ENCODE data around the gene PATE1.

Gene PATE1

DNA sequence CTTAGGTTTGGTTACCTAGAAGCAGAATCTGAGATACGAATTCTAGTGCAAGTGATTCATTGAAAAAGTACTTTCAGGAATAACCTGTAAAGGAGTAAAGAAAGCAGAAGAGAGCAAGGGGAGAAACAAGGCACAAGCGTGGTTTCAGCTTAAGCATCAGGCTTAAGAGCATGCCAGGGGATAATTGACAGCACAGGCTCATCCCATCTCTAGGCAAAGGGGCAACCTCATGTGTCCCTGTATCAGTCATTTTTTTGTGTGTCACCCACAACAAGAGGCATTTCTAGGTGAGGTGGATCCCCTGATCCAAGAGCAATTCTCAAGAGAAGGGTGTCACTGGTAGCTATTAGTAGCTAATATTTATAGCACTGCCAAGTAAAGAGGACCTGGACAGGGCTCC, 24.5 kb downstream of the PATE1 start:
- H3K4me3 ChIP-seq (ENCODE audit: low read length): no peak overlapping the region
- no peak for TF ChIP-seq ZNF274 (IDR thresholded peaks at IDR 0.05; ENCODE audit: low read depth, low read length)

DNA sequence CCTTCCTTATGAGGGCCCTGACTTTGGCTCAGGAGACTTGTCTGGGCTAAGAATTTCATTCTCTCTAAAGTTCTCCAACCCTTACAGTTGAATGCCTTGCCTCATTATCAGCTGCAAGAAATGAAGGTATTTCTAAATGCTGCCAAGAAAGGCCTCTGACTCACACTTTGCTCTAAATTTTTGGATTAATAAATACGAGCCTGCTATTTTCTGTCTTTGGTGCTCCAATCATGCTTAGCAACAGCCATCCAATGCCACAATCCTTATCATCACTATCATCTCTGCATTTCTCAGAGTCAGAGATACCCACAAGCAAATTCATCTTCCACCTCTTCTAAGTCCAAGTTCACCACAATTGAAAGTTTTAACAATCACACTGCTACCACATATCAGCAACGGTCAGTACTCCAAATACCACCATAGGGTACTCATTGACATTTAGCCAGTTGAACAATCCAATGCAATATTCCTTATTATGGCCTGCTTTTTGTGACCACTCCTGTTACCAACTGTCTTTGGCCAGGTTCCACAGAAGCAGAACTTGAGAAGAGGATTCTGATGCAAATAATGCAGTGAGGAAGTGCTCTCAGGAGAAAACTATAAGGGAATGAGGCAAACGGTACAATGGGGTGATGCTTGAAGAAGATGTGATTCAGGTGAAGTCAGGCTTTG, 26.9 kb downstream of the PATE1 start:
- no peak for TF ChIP-seq ZNF274 (IDR thresholded peaks at IDR 0.05; ENCODE audit: low read depth, low read length)
- H3K4me3 ChIP-seq (ENCODE audit: low read length): no peak overlapping the region

DNA sequence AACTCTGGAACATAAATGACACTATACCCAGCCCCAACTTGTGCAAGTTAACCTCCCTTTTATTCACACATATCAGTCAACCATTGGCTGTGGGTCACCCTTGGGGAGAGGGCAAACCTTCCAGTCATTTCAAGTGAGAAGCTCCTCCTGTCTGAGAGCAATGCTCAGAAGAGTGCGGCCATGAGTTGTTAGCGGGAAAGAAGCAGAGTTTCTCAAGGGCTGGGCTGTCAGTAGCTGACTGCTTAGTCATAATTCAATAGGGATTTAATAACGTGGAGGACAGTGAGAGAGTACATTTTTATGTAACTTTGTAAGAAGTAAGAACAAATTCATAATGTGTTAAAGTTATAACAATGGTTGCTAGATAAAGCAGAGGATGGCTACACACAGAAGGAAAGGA, 27.4 kb downstream of the PATE1 start:
- no peak overlapping the region for H3K4me3 ChIP-seq (ENCODE audit: low read length)
- TF ChIP-seq ZNF274 (IDR thresholded peaks at IDR 0.05; ENCODE audit: low read depth, low read length): no peak

DNA sequence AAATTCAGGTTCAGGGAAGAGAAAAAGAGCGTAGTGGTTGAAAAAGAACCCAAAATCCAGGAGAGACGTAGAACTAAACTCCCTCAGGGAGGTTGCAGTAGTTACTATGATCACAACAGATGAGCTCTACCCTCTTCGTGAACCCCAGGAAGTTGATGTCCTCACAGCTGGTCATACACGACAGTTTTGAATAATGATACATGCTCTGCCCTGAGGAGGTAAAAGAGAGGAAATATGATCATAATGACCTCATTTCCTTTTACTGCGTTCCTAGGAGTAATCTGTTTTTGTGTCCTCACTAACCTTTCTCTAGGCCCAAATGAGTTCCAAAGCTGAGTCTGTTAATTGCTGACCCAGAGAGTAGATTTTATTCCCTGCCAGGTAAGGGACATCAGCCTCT, 31.2 kb downstream of the PATE1 start:
- TF ChIP-seq ZNF274 (IDR thresholded peaks at IDR 0.05; ENCODE audit: low read depth, low read length): no peak
- no peak overlapping the region for H3K4me3 ChIP-seq (ENCODE audit: low read length)

DNA sequence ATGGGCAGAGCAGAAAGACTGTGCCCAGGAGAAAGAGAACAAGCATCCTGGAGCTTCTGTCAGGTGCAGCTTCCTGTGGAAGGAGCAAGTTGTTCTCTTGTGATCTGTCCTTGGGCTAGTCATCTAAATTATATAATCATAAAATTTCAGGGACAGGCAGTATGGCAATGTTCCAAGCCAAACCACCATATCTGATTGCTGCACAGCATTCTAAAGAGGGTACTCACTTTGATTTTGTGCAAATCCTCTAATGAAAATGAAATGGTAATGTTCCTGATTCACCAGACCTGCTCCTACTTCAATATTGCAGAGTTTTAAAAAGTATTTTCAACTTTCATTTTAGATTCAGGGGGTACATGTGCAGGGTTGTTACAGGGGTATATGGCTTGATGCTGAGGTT, 32.6 kb downstream of the PATE1 start, which contains the start of gene PATE2:
PATE2 (minus strand) TSS at position 101 of the 400 bp plus-strand sequence; CDS start at position 46, 55 bp downstream.
- no peak for TF ChIP-seq ZNF274 (IDR thresholded peaks at IDR 0.05; ENCODE audit: low read depth, low read length)
- no peak within 1 kb of the TSS for H3K4me3 ChIP-seq (ENCODE audit: low read length)

DNA sequence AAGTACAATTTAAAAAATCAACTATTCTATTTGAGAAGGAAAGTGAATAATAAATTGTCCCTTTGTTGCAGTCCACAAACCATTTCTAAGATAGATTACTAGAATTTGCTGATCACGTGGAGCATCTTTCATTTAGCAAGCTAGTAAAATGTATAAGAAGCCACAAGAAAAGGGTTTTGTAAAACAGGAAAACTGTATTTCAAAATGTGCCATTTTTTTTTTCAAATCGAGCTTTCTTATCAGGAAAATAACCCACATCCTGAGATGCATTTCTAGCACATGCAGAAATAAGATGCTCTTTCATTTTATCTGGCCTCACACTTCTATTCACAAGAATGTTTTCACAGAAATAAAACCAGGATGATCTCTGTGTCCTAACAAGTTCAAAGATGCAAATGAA, 38.6 kb downstream of the PATE1 start:
- TF ChIP-seq ZNF274 (IDR thresholded peaks at IDR 0.05; ENCODE audit: low read depth, low read length): no peak
- H3K4me3 ChIP-seq (ENCODE audit: low read length): no peak overlapping the region

DNA sequence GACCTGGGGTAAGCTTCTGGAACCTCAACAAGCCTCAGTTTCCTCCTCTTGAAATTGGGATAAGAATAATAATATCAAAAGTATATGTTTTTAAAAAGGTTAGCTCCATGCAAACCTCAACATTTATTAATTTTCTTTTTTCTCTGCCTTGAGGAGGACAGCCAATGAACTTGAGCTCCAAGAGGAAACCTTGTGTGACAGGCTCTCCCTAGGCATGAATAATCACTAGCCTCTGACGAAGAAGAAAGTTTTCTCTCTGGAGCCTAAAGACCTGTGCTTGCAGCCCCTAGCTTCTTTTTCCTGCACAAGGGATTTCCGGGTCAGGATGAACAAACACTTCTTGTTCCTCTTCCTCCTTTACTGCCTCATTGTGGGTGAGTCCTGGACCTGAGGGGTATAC, 41.7 kb downstream of the PATE1 start, which contains the start of gene PATE3:
PATE3 (plus strand) TSS at position 301 of the 400 bp plus-strand sequence; CDS start at position 326, 25 bp downstream.
- TF ChIP-seq ZNF274 (IDR thresholded peaks at IDR 0.05; ENCODE audit: low read depth, low read length): no peak
- no peak within 1 kb of the TSS for H3K4me3 ChIP-seq (ENCODE audit: low read length)

DNA sequence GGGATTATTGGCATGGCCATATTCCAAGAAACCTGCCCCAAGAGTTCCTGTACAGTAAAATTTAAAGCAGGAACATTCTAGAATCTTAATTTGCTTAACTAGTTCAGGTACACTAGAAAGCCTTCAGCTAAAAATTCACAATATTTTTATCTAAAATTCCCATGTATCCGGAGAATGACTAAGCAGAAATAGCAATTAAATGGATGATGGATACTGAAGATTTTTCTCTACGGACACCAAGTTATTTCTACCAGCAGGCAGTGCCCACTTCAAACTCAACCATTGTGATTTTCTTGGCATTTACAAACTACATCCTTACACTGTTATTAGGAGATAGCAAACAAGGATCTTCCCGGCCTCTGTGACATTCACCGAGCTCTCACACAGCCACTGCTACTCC, 44.7 kb downstream of the PATE1 start:
- no peak for TF ChIP-seq ZNF274 (IDR thresholded peaks at IDR 0.05; ENCODE audit: low read depth, low read length)
- no peak overlapping the region for H3K4me3 ChIP-seq (ENCODE audit: low read length)

DNA sequence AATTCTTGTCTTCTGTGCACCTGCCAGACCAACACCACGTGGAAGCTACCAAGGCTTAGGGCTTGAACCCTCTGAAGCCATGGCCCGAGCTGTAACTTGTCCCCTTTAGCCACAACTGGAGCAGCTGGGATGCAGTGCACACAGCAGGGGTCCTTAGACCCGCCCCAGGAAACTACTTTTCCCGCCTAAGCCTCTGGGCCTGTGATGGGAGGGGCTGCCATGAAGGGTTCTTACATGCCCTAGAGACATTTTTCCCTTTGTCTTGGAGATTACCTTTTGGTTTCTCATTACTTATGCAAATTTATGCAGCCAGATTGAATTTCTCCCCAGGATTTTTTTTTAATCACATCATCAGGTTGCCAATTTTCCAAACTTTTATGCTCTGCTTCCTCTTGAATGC, 51.6 kb downstream of the PATE1 start:
- no peak for TF ChIP-seq ZNF274 (IDR thresholded peaks at IDR 0.05; ENCODE audit: low read depth, low read length)
- no peak overlapping the region for H3K4me3 ChIP-seq (ENCODE audit: low read length)

Data from GM08714 (cell line).